GM19240 (cell line): ENCODE measurements around the gene GALNT16.
A peak's percentile ranks its signal among the peaks of the same experiment; 100 is the strongest.
"Not testable (repeated sequence)": the region's sequence is repeated elsewhere in the genome, so short reads cannot be mapped to it uniquely, and the experiment has no call there.

ENCODE experiments used
- DNase-seq: peaks from one replicate; pipeline ENCODE4 v3.0.0; 2011; ENCODE audit warnings: low spot score; ENCODE audit not compliant: insufficient read length

GALNT16 gene

GRCh38 chr14:69260190-69260860, 367 bp downstream of the GALNT16 start:
- DNase-seq: no peak

DNA sequence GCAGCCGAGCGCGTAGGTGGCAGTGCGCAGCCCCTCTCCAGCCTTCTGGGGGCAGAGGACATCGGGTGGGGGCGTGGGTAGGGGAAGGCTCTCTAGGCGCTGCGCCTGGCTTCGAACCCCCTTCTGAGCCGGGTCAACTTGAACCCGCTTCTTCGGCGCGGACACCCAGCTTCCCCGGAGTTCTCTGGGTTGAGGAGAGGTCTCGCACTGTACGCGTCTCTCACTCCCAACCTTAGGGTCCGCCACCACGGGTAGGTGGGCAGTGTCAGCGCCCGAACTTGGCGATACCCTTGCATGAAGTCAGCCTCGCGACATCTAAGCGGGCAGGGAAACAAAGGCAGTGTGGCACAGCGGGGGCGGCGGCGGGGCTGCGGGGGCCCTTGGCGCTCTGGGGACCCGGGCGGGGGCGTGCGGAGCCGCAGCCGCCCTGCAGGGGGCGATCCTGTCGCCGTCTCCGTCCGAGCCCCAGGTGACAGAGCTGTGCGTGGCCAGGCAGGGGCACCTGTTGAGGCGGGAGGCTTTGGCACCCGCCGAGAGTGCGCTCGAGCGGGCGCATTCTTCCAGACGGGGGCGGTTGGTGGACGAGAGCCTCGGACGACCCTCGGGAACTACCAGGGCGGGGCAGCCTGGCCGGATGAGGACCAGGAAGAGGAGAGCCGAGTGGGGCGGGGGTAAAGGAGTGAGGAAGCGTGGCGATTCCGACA, 1.1 kb downstream of the GALNT16 start:
- DNase-seq: peak; percentile 71

DNA sequence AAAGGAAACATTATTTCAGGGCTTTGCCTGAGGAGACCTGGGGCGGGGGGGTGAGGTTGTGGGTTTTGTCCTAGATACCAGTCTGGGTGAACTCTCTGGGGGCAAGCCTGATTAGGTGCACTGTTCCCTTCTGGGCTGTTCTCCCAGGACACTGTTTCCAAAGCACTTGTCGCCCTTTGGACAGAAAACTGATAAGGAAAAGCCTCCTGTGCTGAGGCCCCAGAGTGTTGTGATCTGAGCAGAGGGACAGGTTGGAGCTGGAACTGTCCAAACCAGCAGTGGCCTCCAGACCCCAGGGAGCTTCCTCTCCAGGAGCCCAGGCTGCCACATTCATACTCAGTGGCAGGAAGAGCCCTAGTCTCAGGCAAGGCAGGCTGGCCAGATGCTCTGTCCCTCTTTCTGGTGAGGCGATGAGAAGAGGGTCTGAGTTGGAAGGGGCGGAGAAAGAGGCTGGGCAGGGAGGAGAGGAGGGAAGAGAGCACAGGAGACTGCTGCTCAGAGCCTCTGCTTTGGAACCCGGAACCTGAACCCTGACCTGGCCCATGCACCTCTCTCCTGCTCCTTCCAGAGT, 1.9 kb downstream of the GALNT16 start:
- DNase-seq: no peak

DNA sequence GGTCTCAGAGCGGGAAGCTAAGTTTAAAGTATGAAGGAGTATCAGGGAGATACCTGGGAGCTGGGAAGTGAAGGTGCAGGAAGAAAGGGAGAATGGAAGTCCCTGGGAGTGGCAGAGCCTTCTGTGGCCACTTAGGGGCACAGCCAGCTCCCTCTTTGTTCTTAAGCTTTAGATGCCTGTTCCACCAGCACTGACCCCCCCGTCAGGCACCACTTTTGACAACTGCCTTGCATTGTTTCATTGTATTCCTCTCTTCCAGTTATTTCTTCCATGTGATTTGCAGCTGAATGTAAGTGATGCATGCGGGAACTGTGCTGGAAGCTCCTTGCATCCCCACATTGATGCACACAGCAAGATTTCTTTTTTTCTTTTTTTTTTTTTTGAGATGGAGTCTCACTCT, 2.6 kb downstream of the GALNT16 start:
- DNase-seq: no peak

DNA sequence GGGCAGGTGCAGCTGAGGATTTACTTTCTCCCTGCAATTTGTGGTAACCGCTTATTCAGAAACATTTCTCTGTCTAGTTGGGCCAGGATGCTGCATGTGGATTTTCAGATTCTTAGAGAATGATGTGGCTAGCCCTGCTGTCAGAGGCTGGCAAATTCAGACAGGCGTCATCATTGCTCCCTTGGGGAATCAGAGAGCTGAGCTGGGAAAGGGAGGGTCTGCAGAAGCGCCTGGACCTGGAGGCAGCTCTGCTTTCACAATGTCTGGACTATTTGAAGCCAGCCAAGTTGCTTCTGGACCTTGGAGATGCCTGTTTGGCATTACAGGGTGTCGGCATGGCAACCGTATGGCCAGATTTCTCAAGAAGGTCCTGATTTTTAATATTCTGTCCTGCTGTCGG, 3.4 kb downstream of the GALNT16 start:
- DNase-seq: no peak

- no peak for DNase-seq
Measured at GRCh38 chr14:69263771-69264170, 3.8 kb downstream of the GALNT16 start.

DNA sequence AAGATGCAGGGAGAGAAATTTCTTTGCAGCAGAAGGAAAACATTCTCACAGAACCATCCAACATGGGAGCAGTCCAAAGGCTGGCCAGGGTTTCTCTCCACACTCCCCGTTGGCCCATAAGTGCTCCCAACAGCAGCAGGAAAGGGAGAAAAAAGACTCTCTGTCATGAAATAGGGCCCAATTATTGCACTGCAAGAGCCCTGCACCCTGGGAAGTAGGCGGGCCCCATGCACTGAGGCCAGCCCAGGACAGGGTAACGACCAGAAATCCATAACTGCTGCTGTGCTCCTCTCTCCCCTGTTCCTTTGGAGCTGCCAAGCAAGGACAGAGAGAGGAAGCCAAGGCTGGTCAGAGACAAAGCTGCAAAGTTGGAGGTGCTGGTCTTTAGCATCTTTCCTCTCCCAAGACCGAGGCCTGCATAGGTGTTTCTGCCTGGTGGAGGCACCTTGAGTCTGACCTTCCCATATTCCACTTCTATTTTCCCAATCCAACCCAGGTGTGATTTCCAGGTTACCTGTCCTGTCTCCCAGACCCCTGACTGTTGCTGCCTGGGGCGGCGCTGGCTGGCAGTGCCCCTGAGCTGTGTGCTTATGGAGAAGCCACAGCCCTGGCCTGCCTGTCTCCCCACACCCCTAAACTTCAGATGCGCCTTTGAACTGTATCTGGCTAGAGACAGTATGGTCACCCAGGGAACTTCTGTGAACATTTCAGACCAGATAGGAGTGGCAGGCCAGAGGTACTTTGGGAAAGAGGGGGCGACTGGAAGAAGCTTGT, 6.8 kb downstream of the GALNT16 start:
- no peak for DNase-seq

DNA sequence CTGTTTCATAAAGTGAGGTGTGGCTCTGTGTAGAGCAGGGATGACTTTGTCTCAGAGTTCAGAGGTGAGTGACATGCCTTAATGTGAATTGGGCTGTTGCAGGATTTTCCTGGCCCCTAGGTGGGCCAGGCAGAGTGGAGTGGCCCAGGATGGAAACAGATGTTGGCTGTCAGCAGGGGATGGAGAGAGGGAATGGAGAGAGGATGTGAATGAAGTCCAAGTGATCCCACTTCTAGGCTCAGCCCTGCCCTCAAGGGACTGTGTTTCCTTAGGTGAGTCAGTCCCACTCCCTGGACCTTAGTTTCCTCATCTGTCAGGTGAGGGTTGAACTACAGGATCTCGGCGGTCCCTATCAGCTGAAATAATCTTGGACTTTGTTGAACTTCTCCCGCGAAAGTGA, 7.5 kb downstream of the GALNT16 start:
- DNase-seq: no peak

DNA sequence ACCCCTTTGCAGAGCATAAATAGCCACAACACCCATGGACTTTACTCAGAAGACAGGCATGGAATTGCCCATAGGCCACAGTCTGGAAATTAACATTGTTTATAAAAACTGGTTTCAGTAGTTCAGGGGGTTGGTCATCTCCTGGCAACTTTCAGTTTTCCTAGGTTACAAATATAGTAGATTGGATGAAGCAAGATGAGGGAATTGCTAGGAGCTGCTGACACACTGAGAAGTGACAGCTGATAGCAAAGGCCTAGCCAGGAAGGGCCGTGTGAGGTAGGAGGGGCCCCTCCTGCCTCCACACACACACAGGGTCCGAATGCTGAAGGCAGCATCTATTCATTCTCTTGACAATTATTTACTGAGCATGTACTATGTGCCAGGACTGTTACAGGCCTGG, 8.3 kb downstream of the GALNT16 start:
- no peak for DNase-seq

GRCh38 chr14:69268763-69269162, 8.8 kb downstream of the GALNT16 start:
- no peak for DNase-seq

DNA sequence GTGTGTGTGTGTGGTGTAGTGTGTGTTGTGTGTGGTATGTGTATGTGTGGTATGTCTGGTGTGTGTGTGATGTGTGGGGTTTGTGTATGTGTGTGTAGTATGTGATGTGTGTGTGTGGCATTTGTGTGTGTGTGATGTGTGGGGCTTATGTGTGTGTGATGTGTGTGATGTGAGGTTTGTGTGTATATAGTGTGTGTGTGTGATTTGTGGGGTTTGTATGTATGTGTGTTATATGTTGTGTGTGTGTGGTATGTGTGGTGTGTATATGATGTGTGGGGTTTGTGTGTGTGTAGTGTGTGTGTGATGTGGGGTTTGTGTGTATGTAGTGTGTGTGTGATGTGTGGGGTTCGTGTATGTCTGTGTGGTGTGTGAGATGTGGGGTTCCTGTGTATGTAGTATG, 9.4 kb downstream of the GALNT16 start:
- DNase-seq: no peak

- DNase-seq: no peak
Measured at GRCh38 chr14:69270097-69270496, 10.1 kb downstream of the GALNT16 start.

- no peak for DNase-seq
Measured at GRCh38 chr14:69270795-69271708, 11.1 kb downstream of the GALNT16 start.

DNA sequence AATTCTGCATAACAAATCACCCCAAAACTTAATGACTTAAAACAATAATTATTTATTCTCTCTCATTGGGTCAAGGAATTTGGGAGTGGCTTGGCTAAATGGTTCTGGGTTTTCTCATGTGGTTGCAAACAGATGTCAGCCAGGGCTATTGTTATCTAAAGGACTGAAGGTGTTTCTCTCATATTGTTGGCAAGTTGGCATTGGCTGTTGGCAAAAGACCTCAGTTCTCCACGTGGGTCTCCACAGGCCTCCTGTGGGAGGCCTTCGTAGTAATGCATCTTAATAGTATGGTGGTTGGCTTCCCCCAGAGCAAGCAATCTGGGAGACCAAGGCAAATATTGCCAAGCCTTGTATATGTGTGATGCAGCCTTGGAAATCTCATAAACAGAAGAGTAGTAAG, 14.4 kb downstream of the GALNT16 start:
- no peak for DNase-seq

GRCh38 chr14:69275331-69275730, 15.4 kb downstream of the GALNT16 start:
- DNase-seq: no peak

DNA sequence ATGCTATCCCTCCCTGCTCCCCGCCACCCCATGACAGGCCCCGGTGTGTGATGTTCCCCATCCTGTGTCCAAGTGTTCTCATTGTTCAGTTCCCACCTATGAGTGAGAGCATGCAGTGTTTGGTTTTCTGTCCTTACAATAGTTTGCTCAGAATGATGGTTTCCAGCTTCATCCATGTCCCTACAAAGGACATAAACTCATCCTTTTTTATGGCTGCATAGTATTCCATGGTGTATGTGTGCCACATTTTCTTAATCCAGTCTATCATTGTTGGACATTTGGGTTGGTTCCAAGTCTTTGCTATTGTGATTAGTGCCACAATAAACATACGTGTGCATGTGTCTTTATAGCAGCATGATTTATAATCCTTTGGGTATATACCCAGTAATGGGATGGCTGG, 17.4 kb downstream of the GALNT16 start:
- not testable (repeated sequence) for DNase-seq

- no peak for DNase-seq
Measured at GRCh38 chr14:69280746-69281291, 20.9 kb downstream of the GALNT16 start.

DNA sequence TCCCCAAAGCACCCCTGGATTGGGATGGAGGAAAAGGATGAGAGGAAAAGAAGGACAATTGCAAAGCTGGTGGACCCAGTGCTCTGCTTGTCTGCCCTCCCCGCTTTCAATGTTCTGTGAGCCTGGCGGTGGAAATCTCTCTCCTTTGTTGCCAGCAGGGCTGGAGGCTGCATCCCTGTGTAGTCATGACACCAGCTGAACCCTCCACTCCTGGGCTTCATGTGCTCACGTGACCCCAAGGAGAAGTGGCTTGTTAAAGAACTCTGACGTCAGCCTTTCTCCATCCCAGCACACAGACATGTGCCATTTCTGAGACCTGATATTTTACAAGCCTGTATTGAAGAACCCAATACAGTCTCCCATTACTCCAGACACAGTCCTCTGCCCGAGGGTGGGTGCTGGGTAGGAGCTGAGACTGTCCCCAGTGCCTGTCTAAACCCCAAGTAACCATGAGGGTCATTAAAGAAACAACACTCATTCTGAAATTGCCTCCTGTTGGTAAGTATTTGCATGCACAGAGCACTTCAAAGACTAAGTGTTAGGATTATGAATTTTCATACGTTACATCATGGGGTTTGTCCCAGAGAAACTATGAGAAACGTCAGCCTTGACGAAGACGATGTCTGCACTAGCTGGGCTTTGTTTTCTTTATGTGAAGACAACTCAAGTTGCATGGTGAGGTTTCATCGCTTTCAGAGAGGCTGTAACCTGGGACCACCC, 21.7 kb downstream of the GALNT16 start:
- no peak for DNase-seq

DNA sequence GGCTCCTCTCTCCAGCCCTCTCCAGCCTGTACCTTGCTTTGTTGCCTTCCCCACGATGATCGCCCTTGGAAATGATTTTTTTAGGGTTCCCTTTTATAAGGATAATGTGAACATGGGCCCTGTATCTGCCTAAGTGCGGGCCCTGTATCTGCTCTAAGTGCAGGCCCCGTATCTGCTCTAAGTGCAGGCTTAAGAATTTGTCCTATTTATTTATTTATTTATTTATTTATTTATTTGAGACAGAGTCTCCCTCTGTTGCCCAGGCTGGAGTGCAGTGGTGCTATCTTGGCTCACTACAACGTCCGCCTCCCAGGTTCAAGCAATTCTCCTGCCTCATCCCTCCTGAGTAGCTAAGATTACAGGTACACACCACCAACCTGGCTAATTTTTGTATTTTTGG, 22.5 kb downstream of the GALNT16 start:
- DNase-seq: no peak

GRCh38 chr14:69284170-69284569, 24.2 kb downstream of the GALNT16 start:
- no peak for DNase-seq
